GM10266 (cell line): ENCODE measurements around the gene ZFX.

Source experiments
- DNase-seq: peaks from one replicate; pipeline ENCODE4 v3.0.0; 2012; ENCODE audit errors: extremely low spot score
- TF ChIP-seq, protein P1 (sequence below): IDR thresholded peaks from 2 replicates; pipeline ENCODE4 v1.5.1; 2012; ENCODE audit warnings: mild to moderate bottlenecking, low read depth; ENCODE audit not compliant: control insufficient read depth, insufficient read depth; ENCODE audit errors: missing control alignments

Gene ZFX

GRCh38 chrX:24147165-24147564 is 2.4 kb upstream of the ZFX start:
- TF ChIP-seq, protein P1, sequence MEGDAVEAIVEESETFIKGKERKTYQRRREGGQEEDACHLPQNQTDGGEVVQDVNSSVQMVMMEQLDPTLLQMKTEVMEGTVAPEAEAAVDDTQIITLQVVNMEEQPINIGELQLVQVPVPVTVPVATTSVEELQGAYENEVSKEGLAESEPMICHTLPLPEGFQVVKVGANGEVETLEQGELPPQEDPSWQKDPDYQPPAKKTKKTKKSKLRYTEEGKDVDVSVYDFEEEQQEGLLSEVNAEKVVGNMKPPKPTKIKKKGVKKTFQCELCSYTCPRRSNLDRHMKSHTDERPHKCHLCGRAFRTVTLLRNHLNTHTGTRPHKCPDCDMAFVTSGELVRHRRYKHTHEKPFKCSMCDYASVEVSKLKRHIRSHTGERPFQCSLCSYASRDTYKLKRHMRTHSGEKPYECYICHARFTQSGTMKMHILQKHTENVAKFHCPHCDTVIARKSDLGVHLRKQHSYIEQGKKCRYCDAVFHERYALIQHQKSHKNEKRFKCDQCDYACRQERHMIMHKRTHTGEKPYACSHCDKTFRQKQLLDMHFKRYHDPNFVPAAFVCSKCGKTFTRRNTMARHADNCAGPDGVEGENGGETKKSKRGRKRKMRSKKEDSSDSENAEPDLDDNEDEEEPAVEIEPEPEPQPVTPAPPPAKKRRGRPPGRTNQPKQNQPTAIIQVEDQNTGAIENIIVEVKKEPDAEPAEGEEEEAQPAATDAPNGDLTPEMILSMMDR: no peak

DNA sequence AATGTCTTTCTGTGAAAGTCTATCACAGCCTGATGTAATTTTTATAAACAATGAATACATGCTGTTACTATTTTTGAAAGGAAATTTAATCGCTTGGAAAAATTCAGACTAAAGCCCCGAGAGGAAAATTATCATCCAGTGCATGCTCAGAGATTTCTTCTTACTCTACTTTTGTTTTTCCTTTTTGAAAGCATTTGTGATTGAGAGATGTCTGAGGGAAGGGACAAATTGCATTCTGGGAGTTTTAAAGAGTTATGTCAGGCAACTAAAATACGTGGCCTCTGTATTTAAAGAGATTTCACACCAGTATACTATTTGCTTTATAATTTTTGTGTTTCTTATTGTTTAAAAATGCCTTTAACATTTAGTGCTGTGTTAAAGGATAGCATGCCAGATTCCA is 1.4 kb upstream of the ZFX start:
- TF ChIP-seq, protein P1: no peak

More at GRCh38 chrX:24147165-24147564, 2.4 kb upstream of the ZFX start:
- no peak for DNase-seq

DNA sequence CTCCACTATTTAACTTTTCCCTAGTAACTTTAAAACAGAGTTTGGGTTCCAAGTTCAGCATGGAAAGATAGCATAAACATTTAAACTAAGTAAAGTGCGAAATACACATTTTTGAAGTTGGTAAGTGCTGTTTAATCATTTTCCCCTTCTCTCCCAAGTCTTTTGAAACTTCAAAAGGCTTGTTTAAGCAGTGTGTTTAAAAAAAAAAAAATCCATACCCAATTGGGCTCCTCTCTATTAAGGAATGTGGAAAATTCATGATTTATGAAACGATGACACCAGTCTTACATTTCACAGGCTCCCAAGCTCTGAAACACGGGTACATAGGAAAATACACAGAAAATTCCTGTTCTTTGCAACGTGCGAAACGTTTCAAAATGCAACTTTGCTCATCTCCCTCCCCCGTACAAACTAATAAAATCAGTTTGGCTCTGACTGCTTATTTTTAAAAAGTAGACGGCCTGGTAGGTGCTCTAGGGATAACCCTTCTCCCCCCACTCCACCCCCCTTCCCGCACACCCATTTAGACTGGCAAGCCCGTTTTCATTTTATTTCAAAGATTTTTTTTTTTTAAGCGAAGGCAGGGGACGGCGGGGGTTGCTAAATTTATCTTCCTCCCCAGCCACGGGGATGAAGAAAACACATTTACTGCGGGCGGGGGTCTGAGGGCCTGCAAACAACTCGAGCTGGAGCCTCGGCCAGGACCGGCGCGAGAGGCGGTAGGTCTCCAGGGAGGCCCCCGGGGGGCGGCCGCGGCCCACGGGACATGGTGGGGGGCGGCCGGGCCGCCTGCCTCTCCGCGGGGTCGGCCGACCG is 786 bp upstream of the ZFX start:
- no peak for DNase-seq
- TF ChIP-seq, protein P1: no peak

More for the DNA sequence above, 1.4 kb upstream of the ZFX start:
- peak; percentile 19 for DNase-seq

DNA sequence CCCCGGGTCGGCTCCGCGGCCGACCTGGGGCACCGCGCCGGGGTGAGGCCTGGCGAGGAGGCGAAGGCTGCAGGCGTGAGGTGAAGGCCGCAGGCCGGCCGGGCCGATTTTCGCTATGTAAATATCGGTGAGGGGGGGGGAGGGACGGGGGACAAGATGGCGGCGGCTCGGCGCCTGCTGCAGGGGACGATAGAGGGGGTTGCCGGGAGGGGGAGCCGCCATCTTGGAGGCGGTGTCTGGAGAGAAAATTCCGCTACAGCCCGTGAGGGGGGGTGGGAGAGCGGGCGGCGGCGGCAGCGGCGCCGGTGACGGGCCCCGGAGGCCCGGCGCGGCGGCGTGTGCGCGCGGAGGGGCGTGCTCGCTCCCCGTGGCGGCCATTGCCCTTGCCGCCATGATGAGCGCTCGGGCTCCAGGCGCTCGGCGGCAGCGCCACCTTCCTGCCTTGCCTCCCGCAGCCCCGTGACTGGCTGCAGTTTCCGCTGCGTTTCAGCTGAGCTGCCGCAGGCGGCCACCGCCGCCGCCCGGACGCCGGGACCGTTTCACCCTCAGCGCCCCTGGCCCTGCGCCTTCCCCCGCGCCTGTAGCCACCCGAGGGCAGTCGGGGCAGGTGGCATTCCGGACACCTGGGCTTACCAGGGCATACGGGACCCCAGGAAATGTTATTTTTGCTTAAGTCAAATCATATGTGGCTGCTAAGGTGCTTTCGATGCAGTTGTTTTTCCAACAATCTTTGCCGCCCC is 692 bp downstream of the ZFX start:
- DNase-seq: peak; percentile 90
- TF ChIP-seq, protein P1: peak; percentile 53

DNA sequence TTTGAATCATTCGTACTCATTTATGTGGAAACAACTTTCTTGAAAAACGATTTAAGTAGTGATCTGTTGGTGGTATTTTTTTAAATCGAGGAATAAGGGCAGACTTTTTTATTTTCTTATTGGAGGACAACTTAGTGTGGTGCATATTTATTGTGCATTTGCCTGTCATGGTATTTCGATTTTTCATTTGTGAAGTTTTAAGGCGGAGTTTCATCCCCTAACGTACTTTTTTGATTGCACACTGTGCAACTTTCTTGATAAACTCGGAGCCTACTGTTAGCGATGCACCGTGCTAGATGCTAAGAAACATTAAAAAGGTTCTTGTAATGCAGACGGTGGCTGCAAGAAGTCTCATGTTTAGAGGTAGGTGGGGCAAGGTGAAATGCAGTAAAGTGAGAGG is 1.4 kb downstream of the ZFX start:
- TF ChIP-seq, protein P1: no peak
- no peak for DNase-seq

DNA sequence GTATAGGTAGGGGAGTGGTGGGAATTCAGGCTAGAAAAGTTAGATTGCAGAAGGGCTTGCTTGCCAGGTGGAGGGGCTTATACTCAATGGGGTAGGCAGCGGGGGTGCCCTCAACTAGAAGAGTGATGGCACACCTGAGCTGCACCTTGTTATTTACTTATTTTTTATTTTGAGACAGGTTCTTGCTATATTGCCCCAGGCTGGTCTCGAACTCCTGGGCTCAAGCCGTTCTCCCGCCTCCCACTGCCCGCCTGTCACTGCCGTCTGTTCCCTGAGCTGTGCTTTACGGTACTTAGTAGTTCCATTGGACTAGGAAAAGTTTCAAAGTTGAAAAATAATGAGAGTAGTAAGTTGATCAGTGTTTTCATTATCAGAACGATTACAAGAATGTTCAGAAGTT is 2.0 kb downstream of the ZFX start:
- TF ChIP-seq, protein P1: no peak
- no peak for DNase-seq
